Measurements from ENCODE around the gene TOX2.

The TOX2 gene

GRCh38 chr20:43944653-43945235 is 30.1 kb downstream of the TOX2 start:
- peaks cover 0 to 38% (median 15%) of the 10 kb centered on the region in 5 experiments for H3K27me3 ChIP-seq (replicated peaks in 2 of 5; ENCODE audit: control insufficient read depth in 4 of 5, insufficient read depth in 5 of 5, low read length in 4 of 5)
- CTCF ChIA-PET: interaction anchor here (1.1 to 1.3 kb wide), 2 partner anchors 10 to 136 kb away, joined by 4 read pairs; no protein-coding TSS in a partner anchor
- no peaks in the 10 kb centered on the region for H3K36me3 ChIP-seq (ENCODE audit: control insufficient read depth in 4 of 4, insufficient read depth in 4 of 4, low read length in 3 of 4)
- no peaks in the 10 kb centered on the region for H3K9me3 ChIP-seq (ENCODE audit: control extremely low read depth in 1 of 5, control insufficient read depth in 4 of 5, insufficient read depth in 2 of 5, low read depth in 1 of 5, low read length in 4 of 5)
- H3K4me3 ChIP-seq (ENCODE audit: control insufficient read depth in 1 of 7, extremely low read depth in 1 of 7, insufficient read depth in 4 of 7, low read depth in 2 of 7, low read length in 6 of 7): no peak overlapping the region
- POLR2A ChIA-PET: no interaction called here
- no peak for DNase-seq
- peaks cover 8 to 46% (median 36%) of the 10 kb centered on the region in 4 experiments for H3K4me1 ChIP-seq (ENCODE audit: control extremely low read depth in 1 of 4, control insufficient read depth in 4 of 4, insufficient read depth in 4 of 4, low read length in 3 of 4)
- WGBS (ENCODE audit: insufficient coverage): 94% methylated on average over 5 of the region's 6 CpGs
- H3K27ac ChIP-seq (ENCODE audit: insufficient read depth in 1 of 2, low read depth in 1 of 2, low read length in 2 of 2, poor library complexity in 1 of 2, severe bottlenecking in 2 of 2): no peak overlapping the region

DNA sequence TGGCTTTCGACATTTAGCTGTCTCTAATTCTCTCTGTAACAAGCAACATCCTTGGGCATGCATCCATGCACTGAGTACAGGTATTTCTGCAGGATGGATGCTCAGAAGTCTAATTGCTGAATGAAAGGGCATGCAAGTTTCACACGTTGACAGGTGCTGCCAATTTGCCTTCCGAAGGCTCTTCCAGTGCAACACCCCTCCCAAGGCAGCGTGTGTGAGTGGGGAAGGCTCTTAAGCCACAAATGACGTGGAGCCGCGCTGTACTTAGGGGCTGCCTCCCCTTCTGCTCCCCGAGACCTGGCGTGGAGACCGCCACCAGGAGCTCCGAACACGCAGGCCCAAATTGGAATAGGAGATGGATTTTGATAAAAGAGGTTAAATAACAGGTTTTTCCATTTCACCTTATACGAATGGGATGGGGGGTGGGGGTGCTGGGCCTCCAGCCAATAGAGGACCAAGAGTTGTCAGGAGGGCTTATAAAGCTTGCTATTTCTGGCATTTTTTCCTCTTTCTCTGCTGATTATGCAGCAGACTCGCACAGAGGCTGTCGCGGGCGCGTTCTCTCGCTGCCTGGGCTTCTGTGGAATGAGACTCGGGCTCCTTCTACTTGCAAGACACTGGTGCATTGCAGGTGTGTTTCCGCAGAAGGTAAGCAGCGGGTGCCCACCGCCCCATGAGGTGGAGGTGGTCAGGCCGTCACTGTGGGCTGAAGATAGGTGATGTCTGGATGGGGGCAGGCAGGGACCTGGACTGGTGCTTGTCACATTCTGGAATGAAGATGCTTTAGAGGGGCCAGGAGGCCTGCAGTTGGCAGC is 30.9 kb downstream of the TOX2 start:
- ChIA-PET CTCF (interaction anchor here (1.3 to 2.5 kb wide), 2 partner anchors 9 kb away, joined by 4 to 7 read pairs; no protein-coding TSS in a partner anchor), POLR2A (no interaction called here)
- peaks cover 11 to 52% (median 44%) of the 10 kb centered on the region in 4 experiments for H3K4me1 ChIP-seq (ENCODE audit: control extremely low read depth in 1 of 4, control insufficient read depth in 4 of 4, insufficient read depth in 4 of 4, low read length in 3 of 4)

GRCh38 chr20:43946206-43946491 is 31.5 kb downstream of the TOX2 start:
- H3K4me1 ChIP-seq (ENCODE audit: control extremely low read depth in 1 of 4, control insufficient read depth in 4 of 4, insufficient read depth in 4 of 4, low read length in 3 of 4): peaks cover 13 to 56% (median 47%) of the 10 kb centered on the region in 4 experiments
- POLR2A ChIA-PET: no interaction called here

More for the DNA sequence above, 30.9 kb downstream of the TOX2 start:
- Histone ChIP-seq H3K27me3 (replicated peaks in 2 of 5; ENCODE audit: control insufficient read depth in 4 of 5, insufficient read depth in 5 of 5, low read length in 4 of 5) (peaks cover 0 to 34% (median 15%) of the 10 kb centered on the region in 5 experiments), H3K27ac (ENCODE audit: insufficient read depth in 1 of 2, low read depth in 1 of 2, low read length in 2 of 2, poor library complexity in 1 of 2, severe bottlenecking in 2 of 2) (no peak overlapping the region), H3K36me3 (ENCODE audit: control insufficient read depth in 4 of 4, insufficient read depth in 4 of 4, low read length in 3 of 4) (no peaks in the 10 kb centered on the region), H3K9me3 (ENCODE audit: control extremely low read depth in 1 of 5, control insufficient read depth in 4 of 5, insufficient read depth in 2 of 5, low read depth in 1 of 5, low read length in 4 of 5) (no peaks in the 10 kb centered on the region), H3K4me3 (ENCODE audit: control insufficient read depth in 1 of 7, extremely low read depth in 1 of 7, insufficient read depth in 4 of 7, low read depth in 2 of 7, low read length in 6 of 7) (no peak overlapping the region)
- no peak for DNase-seq
- WGBS (ENCODE audit: insufficient coverage): 96% methylated on average over 18 of the region's 24 CpGs

GRCh38 chr20:43946659-43947315 is 32.1 kb downstream of the TOX2 start:
- WGBS (ENCODE audit: insufficient coverage): 97% methylated on average over 9 of the region's 9 CpGs
- Histone ChIP-seq H3K27ac (ENCODE audit: insufficient read depth in 1 of 2, low read depth in 1 of 2, low read length in 2 of 2, poor library complexity in 1 of 2, severe bottlenecking in 2 of 2) (no peak overlapping the region), H3K27me3 (replicated peaks in 2 of 5; ENCODE audit: control insufficient read depth in 4 of 5, insufficient read depth in 5 of 5, low read length in 4 of 5) (peaks cover 0 to 34% (median 15%) of the 10 kb centered on the region in 5 experiments), H3K36me3 (ENCODE audit: control insufficient read depth in 4 of 4, insufficient read depth in 4 of 4, low read length in 3 of 4) (no peaks in the 10 kb centered on the region), H3K4me3 (ENCODE audit: control insufficient read depth in 1 of 7, extremely low read depth in 1 of 7, insufficient read depth in 4 of 7, low read depth in 2 of 7, low read length in 6 of 7) (no peak overlapping the region), H3K4me1 (ENCODE audit: control extremely low read depth in 1 of 4, control insufficient read depth in 4 of 4, insufficient read depth in 4 of 4, low read length in 3 of 4) (peaks cover 11 to 50% (median 41%) of the 10 kb centered on the region in 4 experiments), H3K9me3 (ENCODE audit: control extremely low read depth in 1 of 5, control insufficient read depth in 4 of 5, insufficient read depth in 2 of 5, low read depth in 1 of 5, low read length in 4 of 5) (no peaks in the 10 kb centered on the region)
- DNase-seq: no peak
- CTCF ChIA-PET: interaction anchor here (2.5 kb wide), 1 partner anchor 10 kb away, joined by 7 read pairs; no protein-coding TSS in a partner anchor
- POLR2A ChIA-PET: no interaction called here

More at GRCh38 chr20:43946206-43946491, 31.5 kb downstream of the TOX2 start:
- Histone ChIP-seq H3K4me3 (ENCODE audit: control insufficient read depth in 1 of 7, extremely low read depth in 1 of 7, insufficient read depth in 4 of 7, low read depth in 2 of 7, low read length in 6 of 7) (no peak overlapping the region), H3K27ac (ENCODE audit: insufficient read depth in 1 of 2, low read depth in 1 of 2, low read length in 2 of 2, poor library complexity in 1 of 2, severe bottlenecking in 2 of 2) (no peak overlapping the region), H3K36me3 (ENCODE audit: control insufficient read depth in 4 of 4, insufficient read depth in 4 of 4, low read length in 3 of 4) (no peaks in the 10 kb centered on the region), H3K27me3 (replicated peaks in 2 of 5; ENCODE audit: control insufficient read depth in 4 of 5, insufficient read depth in 5 of 5, low read length in 4 of 5) (peaks cover 0 to 34% (median 15%) of the 10 kb centered on the region in 5 experiments), H3K9me3 (ENCODE audit: control extremely low read depth in 1 of 5, control insufficient read depth in 4 of 5, insufficient read depth in 2 of 5, low read depth in 1 of 5, low read length in 4 of 5) (no peaks in the 10 kb centered on the region)
- WGBS (ENCODE audit: insufficient coverage): 100% methylated on average over 1 of the region's 2 CpGs
- CTCF ChIA-PET: interaction anchor here (2.5 kb wide), 1 partner anchor 10 kb away, joined by 7 read pairs; no protein-coding TSS in a partner anchor
- no peak for DNase-seq

GRCh38 chr20:43947316-43947710 is 32.7 kb downstream of the TOX2 start:
- DNase-seq: no peak
- ChIA-PET CTCF (interaction anchor here (2.5 kb wide), 1 partner anchor 11 kb away, joined by 7 read pairs; no protein-coding TSS in a partner anchor), POLR2A (no interaction called here)
- Histone ChIP-seq H3K27ac (ENCODE audit: insufficient read depth in 1 of 2, low read depth in 1 of 2, low read length in 2 of 2, poor library complexity in 1 of 2, severe bottlenecking in 2 of 2) (no peak overlapping the region), H3K4me1 (ENCODE audit: control extremely low read depth in 1 of 4, control insufficient read depth in 4 of 4, insufficient read depth in 4 of 4, low read length in 3 of 4) (peaks cover 7 to 47% (median 36%) of the 10 kb centered on the region in 4 experiments), H3K9me3 (ENCODE audit: control extremely low read depth in 1 of 5, control insufficient read depth in 4 of 5, insufficient read depth in 2 of 5, low read depth in 1 of 5, low read length in 4 of 5) (no peaks in the 10 kb centered on the region), H3K4me3 (ENCODE audit: control insufficient read depth in 1 of 7, extremely low read depth in 1 of 7, insufficient read depth in 4 of 7, low read depth in 2 of 7, low read length in 6 of 7) (no peak overlapping the region), H3K36me3 (ENCODE audit: control insufficient read depth in 4 of 4, insufficient read depth in 4 of 4, low read length in 3 of 4) (no peaks in the 10 kb centered on the region), H3K27me3 (replicated peaks in 2 of 5; ENCODE audit: control insufficient read depth in 4 of 5, insufficient read depth in 5 of 5, low read length in 4 of 5) (peaks cover 0 to 34% (median 18%) of the 10 kb centered on the region in 5 experiments)
- 98% methylated on average over 6 of the region's 6 CpGs for WGBS (ENCODE audit: insufficient coverage)

GRCh38 chr20:43948455-43948854 is 33.8 kb downstream of the TOX2 start:
- Histone ChIP-seq H3K27me3 (replicated peaks in 2 of 5; ENCODE audit: control insufficient read depth in 4 of 5, insufficient read depth in 5 of 5, low read length in 4 of 5) (peaks cover 0 to 44% (median 29%) of the 10 kb centered on the region in 5 experiments), H3K27ac (ENCODE audit: insufficient read depth in 1 of 2, low read depth in 1 of 2, low read length in 2 of 2, poor library complexity in 1 of 2, severe bottlenecking in 2 of 2) (no peak overlapping the region), H3K9me3 (ENCODE audit: control extremely low read depth in 1 of 5, control insufficient read depth in 4 of 5, insufficient read depth in 2 of 5, low read depth in 1 of 5, low read length in 4 of 5) (no peaks in the 10 kb centered on the region), H3K4me3 (ENCODE audit: control insufficient read depth in 1 of 7, extremely low read depth in 1 of 7, insufficient read depth in 4 of 7, low read depth in 2 of 7, low read length in 6 of 7) (no peak overlapping the region), H3K36me3 (ENCODE audit: control insufficient read depth in 4 of 4, insufficient read depth in 4 of 4, low read length in 3 of 4) (no peaks in the 10 kb centered on the region), H3K4me1 (ENCODE audit: control extremely low read depth in 1 of 4, control insufficient read depth in 4 of 4, insufficient read depth in 4 of 4, low read length in 3 of 4) (peaks cover 5 to 42% (median 25%) of the 10 kb centered on the region in 4 experiments)
- POLR2A ChIA-PET: no interaction called here
- WGBS (ENCODE audit: insufficient coverage): 97% methylated on average over 8 of the region's 8 CpGs
- no peak for DNase-seq
- CTCF ChIA-PET: no interaction called here

Data from common myeloid progenitor, CD34-positive (primary cell).